HepG2 (cell line): Measurements from ENCODE around the gene C19orf18. TPM values are rescaled to one million over a fixed set of nuclear protein-coding genes. Genes with fewer than 3 reads are reported as not detected.

Experiments
- GABPB1 ChIP-seq: IDR thresholded peaks from 2 replicates; pipeline ENCODE4 v1.6.1; 2016; ENCODE audit warnings: mild to moderate bottlenecking, missing genetic modification reagents, moderate library complexity, missing compliant biosample characterization
- HIVEP1 ChIP-seq: sonication (generic); formaldehyde crosslinking; IDR thresholded peaks from 2 replicates; pipeline ENCODE4 v1.4.0; 2020; ENCODE audit warnings: mild to moderate bottlenecking, missing genetic modification reagents
- KAT2B ChIP-seq: fragments of 150-350 bp; IDR thresholded peaks from 2 replicates; pipeline ENCODE4 v1.6.1; 2014; ENCODE audit warnings: low read depth, low read length, borderline replicate concordance
- PAWR ChIP-seq: sonication (generic); formaldehyde crosslinking; IDR thresholded peaks from 2 replicates; pipeline ENCODE4 v1.4.0; 2020; ENCODE audit warnings: missing genetic modification reagents, mild to moderate bottlenecking, borderline replicate concordance
- PPARG ChIP-seq: conservative IDR thresholded peaks from 2 replicates; pipeline ENCODE4 v1.6.1; 2016; ENCODE audit warnings: missing biosample characterization, missing genetic modification reagents
- PRMT3 ChIP-seq: sonication (generic); formaldehyde crosslinking; IDR thresholded peaks from 2 replicates; pipeline ENCODE4 v1.8.1; 2022; ENCODE audit warnings: low read depth, mild to moderate bottlenecking, moderate library complexity, missing genetic modification reagents, borderline replicate concordance
- SIX4 ChIP-seq: sonication (generic); formaldehyde crosslinking; IDR thresholded peaks from 2 replicates; pipeline ENCODE4 v1.4.0; 2020; ENCODE audit warnings: missing genetic modification reagents
- SP2 ChIP-seq: sonication (generic); formaldehyde crosslinking; IDR thresholded peaks from 2 replicates; pipeline ENCODE4 v1.5.1; 2020; ENCODE audit warnings: mild to moderate bottlenecking, missing genetic modification reagents
- TBL1XR1 ChIP-seq: fragments of 150-350 bp; IDR thresholded peaks from 2 replicates; pipeline ENCODE4 v1.6.1; 2014; ENCODE audit warnings: borderline replicate concordance, low read length; ENCODE audit not compliant: partially characterized antibody
- TCF7L2 ChIP-seq: IDR thresholded peaks from 2 replicates; pipeline ENCODE4 v1.6.1; 2011; ENCODE audit warnings: mild to moderate bottlenecking, low read depth, low read length, moderate library complexity
- TMF1 ChIP-seq: sonication (generic); formaldehyde crosslinking; IDR thresholded peaks from 2 replicates; pipeline ENCODE4 v1.8.1; 2022; ENCODE audit warnings: low read depth, missing genetic modification reagents
- ZKSCAN5 ChIP-seq: sonication (generic); formaldehyde crosslinking; IDR thresholded peaks from 2 replicates; pipeline ENCODE4 v1.5.1; 2020; ENCODE audit warnings: mild to moderate bottlenecking, missing genetic modification reagents
- ZNF432 ChIP-seq: sonication (generic); formaldehyde crosslinking; IDR thresholded peaks from 2 replicates; pipeline ENCODE4 v1.5.0; 2020; ENCODE audit warnings: missing genetic modification reagents, mild to moderate bottlenecking, borderline replicate concordance
- ZNF768 ChIP-seq: sonication (generic); formaldehyde crosslinking; IDR thresholded peaks from 2 replicates; pipeline ENCODE4 v1.4.0; 2020; ENCODE audit warnings: missing genetic modification reagents
- polyA plus RNA-seq, 8 experiments: library from polyadenylated mRNA; depleted of rRNA in 3 of 8; stranded (reverse) in 7 of 8; unstranded in 1 of 8; fragments of >200 nt; fragmentation: Illumina TruSeq in 4 of 8; extraction: Trizol in 4 of 8; gene quantifications; 2 replicates each; pipeline versions ENCODE4 v1.2.1 to v1.2.3, GENCODE V29; 2011 to 2016; ENCODE audit warnings: low read depth in 4 of 8, missing spikeins in 1 of 8, mixed read lengths in 1 of 8; ENCODE audit not compliant: insufficient read depth in 1 of 8
- total RNA-seq, 5 experiments: library from RNA; depleted of rRNA; stranded (reverse); fragments of >200 nt; fragmentation: Illumina TruSeq; extraction: Trizol; gene quantifications; 2 replicates each; pipeline ENCODE4 v1.2.3, GENCODE V29; 2016; ENCODE audit warnings: low read depth in 1 of 5
- TF ChIP-seq, protein P1 (sequence below): IDR thresholded peaks from 2 replicates; pipeline ENCODE4 v1.6.1; 2012; ENCODE audit warnings: low read length, improper control_type of control experiment
- TF ChIP-seq, protein P2 (sequence below): fragments of 450-650 bp; IDR thresholded peaks from 2 replicates; pipeline ENCODE4 v1.6.1; 2016
- TF ChIP-seq, protein P3 (sequence below): sonication (generic); formaldehyde crosslinking; IDR thresholded peaks from 2 replicates; pipeline ENCODE4 v1.5.1; 2020; ENCODE audit warnings: mild to moderate bottlenecking, missing genetic modification reagents, borderline replicate concordance
- TF ChIP-seq, protein P4 (sequence below): sonication (generic); formaldehyde crosslinking; IDR thresholded peaks from 2 replicates; pipeline ENCODE4 v1.5.0; 2020; ENCODE audit warnings: mild to moderate bottlenecking, missing genetic modification reagents
- TF ChIP-seq, protein P5 (sequence below): sonication (generic); formaldehyde crosslinking; conservative IDR thresholded peaks from 2 replicates; pipeline ENCODE4 v1.5.0; 2020; ENCODE audit warnings: missing genetic modification reagents

Gene C19orf18
- total and polyA plus RNA-seq, 2 of the 13 experiments (the other 11 are each of a cell fraction or from before 2014, with no cell fraction given), result 0.38 to 0.55 TPM

DNA sequence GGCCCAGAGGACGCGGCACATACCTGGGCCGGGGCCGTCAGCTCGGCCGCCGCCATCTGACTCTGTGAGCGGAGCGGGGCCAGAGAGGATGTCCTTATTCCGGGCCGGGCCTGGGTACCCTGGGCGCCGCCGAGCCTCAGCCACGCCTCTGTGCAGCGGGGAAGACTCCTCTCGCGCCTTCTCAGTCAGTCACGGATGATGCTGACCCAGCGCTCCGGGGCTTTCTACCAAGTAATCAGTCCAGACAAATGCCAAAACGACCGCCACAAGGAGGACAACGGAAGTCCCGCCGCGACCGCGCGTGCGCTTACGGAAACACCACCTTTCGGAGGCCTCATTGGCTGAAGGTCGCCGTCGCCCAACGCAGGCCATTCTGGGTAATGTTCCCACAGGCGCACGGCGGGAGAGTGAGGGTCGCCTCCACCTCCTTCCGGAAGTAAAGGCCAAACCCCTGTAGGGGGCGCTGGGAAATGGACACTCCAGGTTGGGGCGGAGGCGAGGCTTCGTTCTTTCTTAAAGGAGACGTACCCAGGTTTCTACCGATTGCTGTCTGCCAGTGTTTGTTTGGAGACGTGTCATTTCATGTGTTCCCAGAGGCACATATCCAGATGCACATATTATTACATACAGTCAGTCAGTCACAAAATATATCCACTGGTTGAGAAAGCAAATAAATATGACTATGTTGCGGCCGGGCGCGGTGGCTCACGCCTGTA, 26.8 kb downstream of the C19orf18 start, which contains the start of gene ZNF256 (continued):
- TF ChIP-seq SP2 (CRISPR knock-in tag), result peak; percentile 84
- no peak for TF ChIP-seq SIX4 (CRISPR knock-in tag)
- TF ChIP-seq PPARG (CRISPR knock-in tag), result 0 out of 2 replicates have a peak, but pooled peaks have one; percentile 32
- TF ChIP-seq, protein P1, sequence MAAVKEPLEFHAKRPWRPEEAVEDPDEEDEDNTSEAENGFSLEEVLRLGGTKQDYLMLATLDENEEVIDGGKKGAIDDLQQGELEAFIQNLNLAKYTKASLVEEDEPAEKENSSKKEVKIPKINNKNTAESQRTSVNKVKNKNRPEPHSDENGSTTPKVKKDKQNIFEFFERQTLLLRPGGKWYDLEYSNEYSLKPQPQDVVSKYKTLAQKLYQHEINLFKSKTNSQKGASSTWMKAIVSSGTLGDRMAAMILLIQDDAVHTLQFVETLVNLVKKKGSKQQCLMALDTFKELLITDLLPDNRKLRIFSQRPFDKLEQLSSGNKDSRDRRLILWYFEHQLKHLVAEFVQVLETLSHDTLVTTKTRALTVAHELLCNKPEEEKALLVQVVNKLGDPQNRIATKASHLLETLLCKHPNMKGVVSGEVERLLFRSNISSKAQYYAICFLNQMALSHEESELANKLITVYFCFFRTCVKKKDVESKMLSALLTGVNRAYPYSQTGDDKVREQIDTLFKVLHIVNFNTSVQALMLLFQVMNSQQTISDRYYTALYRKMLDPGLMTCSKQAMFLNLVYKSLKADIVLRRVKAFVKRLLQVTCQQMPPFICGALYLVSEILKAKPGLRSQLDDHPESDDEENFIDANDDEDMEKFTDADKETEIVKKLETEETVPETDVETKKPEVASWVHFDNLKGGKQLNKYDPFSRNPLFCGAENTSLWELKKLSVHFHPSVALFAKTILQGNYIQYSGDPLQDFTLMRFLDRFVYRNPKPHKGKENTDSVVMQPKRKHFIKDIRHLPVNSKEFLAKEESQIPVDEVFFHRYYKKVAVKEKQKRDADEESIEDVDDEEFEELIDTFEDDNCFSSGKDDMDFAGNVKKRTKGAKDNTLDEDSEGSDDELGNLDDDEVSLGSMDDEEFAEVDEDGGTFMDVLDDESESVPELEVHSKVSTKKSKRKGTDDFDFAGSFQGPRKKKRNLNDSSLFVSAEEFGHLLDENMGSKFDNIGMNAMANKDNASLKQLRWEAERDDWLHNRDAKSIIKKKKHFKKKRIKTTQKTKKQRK, result no peak
- no peak for TF ChIP-seq KAT2B
- no peak for TF ChIP-seq ZKSCAN5 (CRISPR knock-in tag)
- TF ChIP-seq, protein P2, sequence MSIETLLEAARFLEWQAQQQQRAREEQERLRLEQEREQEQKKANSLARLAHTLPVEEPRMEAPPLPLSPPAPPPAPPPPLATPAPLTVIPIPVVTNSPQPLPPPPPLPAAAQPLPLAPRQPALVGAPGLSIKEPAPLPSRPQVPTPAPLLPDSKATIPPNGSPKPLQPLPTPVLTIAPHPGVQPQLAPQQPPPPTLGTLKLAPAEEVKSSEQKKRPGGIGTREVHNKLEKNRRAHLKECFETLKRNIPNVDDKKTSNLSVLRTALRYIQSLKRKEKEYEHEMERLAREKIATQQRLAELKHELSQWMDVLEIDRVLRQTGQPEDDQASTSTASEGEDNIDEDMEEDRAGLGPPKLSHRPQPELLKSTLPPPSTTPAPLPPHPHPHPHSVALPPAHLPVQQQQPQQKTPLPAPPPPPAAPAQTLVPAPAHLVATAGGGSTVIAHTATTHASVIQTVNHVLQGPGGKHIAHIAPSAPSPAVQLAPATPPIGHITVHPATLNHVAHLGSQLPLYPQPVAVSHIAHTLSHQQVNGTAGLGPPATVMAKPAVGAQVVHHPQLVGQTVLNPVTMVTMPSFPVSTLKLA, result peak; percentile 40; the same call in 1 of the 2 replicates
- TF ChIP-seq, protein P3, sequence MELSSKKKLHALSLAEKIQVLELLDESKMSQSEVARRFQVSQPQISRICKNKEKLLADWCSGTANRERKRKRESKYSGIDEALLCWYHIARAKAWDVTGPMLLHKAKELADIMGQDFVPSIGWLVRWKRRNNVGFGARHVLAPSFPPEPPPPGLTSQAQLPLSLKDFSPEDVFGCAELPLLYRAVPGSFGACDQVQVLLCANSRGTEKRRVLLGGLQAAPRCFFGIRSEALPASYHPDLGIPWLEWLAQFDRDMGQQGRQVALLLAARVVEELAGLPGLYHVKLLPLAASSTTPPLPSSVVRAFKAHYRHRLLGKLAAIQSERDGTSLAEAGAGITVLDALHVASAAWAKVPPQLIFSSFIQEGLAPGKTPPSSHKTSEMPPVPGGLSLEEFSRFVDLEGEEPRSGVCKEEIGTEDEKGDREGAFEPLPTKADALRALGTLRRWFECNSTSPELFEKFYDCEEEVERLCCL, result 0 out of 2 replicates have a peak, but pooled peaks have one; percentile 53
- peak; percentile 94 for TF ChIP-seq TBL1XR1
- no peak; the same call in 1 of the 2 replicates for TF ChIP-seq HIVEP1 (CRISPR knock-in tag)
- peak; percentile 97 for TF ChIP-seq GABPB1 (CRISPR knock-in tag)
- TF ChIP-seq TMF1 (CRISPR knock-in tag), result no peak
- TF ChIP-seq ZNF432 (CRISPR knock-in tag), result no peak
- no peak for TF ChIP-seq TCF7L2
- TF ChIP-seq, protein P4, sequence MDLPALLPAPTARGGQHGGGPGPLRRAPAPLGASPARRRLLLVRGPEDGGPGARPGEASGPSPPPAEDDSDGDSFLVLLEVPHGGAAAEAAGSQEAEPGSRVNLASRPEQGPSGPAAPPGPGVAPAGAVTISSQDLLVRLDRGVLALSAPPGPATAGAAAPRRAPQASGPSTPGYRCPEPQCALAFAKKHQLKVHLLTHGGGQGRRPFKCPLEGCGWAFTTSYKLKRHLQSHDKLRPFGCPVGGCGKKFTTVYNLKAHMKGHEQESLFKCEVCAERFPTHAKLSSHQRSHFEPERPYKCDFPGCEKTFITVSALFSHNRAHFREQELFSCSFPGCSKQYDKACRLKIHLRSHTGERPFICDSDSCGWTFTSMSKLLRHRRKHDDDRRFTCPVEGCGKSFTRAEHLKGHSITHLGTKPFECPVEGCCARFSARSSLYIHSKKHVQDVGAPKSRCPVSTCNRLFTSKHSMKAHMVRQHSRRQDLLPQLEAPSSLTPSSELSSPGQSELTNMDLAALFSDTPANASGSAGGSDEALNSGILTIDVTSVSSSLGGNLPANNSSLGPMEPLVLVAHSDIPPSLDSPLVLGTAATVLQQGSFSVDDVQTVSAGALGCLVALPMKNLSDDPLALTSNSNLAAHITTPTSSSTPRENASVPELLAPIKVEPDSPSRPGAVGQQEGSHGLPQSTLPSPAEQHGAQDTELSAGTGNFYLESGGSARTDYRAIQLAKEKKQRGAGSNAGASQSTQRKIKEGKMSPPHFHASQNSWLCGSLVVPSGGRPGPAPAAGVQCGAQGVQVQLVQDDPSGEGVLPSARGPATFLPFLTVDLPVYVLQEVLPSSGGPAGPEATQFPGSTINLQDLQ (CRISPR knock-in tag), result no peak
- TF ChIP-seq PRMT3 (CRISPR knock-in tag), result no peak
- peak; percentile 67; the same call in 1 of the 2 replicates for TF ChIP-seq ZNF768 (CRISPR knock-in tag)
- no peak for TF ChIP-seq PAWR (CRISPR knock-in tag)
- TF ChIP-seq, protein P5, sequence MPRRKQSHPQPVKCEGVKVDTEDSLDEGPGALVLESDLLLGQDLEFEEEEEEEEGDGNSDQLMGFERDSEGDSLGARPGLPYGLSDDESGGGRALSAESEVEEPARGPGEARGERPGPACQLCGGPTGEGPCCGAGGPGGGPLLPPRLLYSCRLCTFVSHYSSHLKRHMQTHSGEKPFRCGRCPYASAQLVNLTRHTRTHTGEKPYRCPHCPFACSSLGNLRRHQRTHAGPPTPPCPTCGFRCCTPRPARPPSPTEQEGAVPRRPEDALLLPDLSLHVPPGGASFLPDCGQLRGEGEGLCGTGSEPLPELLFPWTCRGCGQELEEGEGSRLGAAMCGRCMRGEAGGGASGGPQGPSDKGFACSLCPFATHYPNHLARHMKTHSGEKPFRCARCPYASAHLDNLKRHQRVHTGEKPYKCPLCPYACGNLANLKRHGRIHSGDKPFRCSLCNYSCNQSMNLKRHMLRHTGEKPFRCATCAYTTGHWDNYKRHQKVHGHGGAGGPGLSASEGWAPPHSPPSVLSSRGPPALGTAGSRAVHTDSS, result 0 out of 2 replicates have a peak, but pooled peaks have one; percentile 13
